ENCODE measurements around the gene AKT1S1. TPM values are rescaled to one million over a fixed set of nuclear protein-coding genes. Genes with fewer than 3 reads are reported as not detected.

AKT1S1 gene
- total RNA-seq, 1 donor from 2014 or later, result 116 TPM

GRCh38 chr19:49882643-49883042, 5.5 kb upstream of the AKT1S1 start:
- peaks cover 7% of the 10 kb centered on the region for H3K4me1 ChIP-seq (ENCODE audit: insufficient read depth, low read length)
- Mint-ChIP-seq H3K4me1 (ENCODE audit: low read depth, unreplicated experiment) (no peaks in the 10 kb centered on the region), H3K27ac (ENCODE audit: unreplicated experiment) (no peak overlapping the region), H3K9me3 (ENCODE audit: unreplicated experiment) (no peaks in the 10 kb centered on the region), H3K36me3 (ENCODE audit: low read depth, unreplicated experiment) (peaks cover 24% of the 10 kb centered on the region), H3K4me3 (ENCODE audit: unreplicated experiment) (no peak overlapping the region), H3K27me3 (ENCODE audit: low read depth, unreplicated experiment) (no peaks in the 10 kb centered on the region)
- peaks cover 6% of the 10 kb centered on the region for H3K9me3 ChIP-seq (ENCODE audit: insufficient read depth, low read depth, low read length)
- no peak overlapping the region for H3K27ac ChIP-seq (ENCODE audit: low read depth, low read length)
- H3K36me3 ChIP-seq (ENCODE audit: insufficient read depth, low read length), result peaks cover 9% of the 10 kb centered on the region
- H3K79me2 ChIP-seq (ENCODE audit: insufficient read depth, low read length), result peaks cover 13% of the 10 kb centered on the region
- H3K4me2 ChIP-seq (ENCODE audit: low read length), result no peak overlapping the region
- no peaks in the 10 kb centered on the region for H3K27me3 ChIP-seq (ENCODE audit: insufficient read depth, low read length)
- peaks cover 5% of the 10 kb centered on the region for H4K20me1 ChIP-seq (ENCODE audit: insufficient read depth, low read length)
- no peak overlapping the region for H2AFZ ChIP-seq (ENCODE audit: low read depth, low read length)
- H3K4me3 ChIP-seq (ENCODE audit: insufficient read depth, low read depth, low read length), result no peak overlapping the region
- FAIRE-seq (no peak), DNase-seq (ENCODE audit: low read depth) (no peak)
- no peak overlapping the region for H3K9ac ChIP-seq (ENCODE audit: low read length)
- no peak for TF ChIP-seq CTCF (IDR thresholded peaks at IDR 0.05; ENCODE audit: insufficient read depth, low read depth, low read length)
- no peak for TF ChIP-seq EZH2 (IDR thresholded peaks at IDR 0.05; ENCODE audit: insufficient read depth, low read length)

- peaks cover 6% of the 10 kb centered on the region for H3K9me3 ChIP-seq (ENCODE audit: insufficient read depth, low read depth, low read length)
- Mint-ChIP-seq H3K27me3 (ENCODE audit: low read depth, unreplicated experiment) (no peaks in the 10 kb centered on the region), H3K4me1 (ENCODE audit: low read depth, unreplicated experiment) (no peaks in the 10 kb centered on the region), H3K9me3 (ENCODE audit: unreplicated experiment) (no peaks in the 10 kb centered on the region), H3K36me3 (ENCODE audit: low read depth, unreplicated experiment) (peaks cover 24% of the 10 kb centered on the region), H3K4me3 (ENCODE audit: unreplicated experiment) (no peak overlapping the region), H3K27ac (ENCODE audit: unreplicated experiment) (no peak overlapping the region)
- no peak overlapping the region for H3K9ac ChIP-seq (ENCODE audit: low read length)
- H3K4me2 ChIP-seq (ENCODE audit: low read length), result no peak overlapping the region
- no peak overlapping the region for H3K4me3 ChIP-seq (ENCODE audit: insufficient read depth, low read depth, low read length)
- H3K27me3 ChIP-seq (ENCODE audit: insufficient read depth, low read length), result no peaks in the 10 kb centered on the region
- no peak overlapping the region for H3K27ac ChIP-seq (ENCODE audit: low read depth, low read length)
- peaks cover 7% of the 10 kb centered on the region for H3K4me1 ChIP-seq (ENCODE audit: insufficient read depth, low read length)
- TF ChIP-seq CTCF (IDR thresholded peaks at IDR 0.05; ENCODE audit: insufficient read depth, low read depth, low read length), result no peak
- no peak for TF ChIP-seq EZH2 (IDR thresholded peaks at IDR 0.05; ENCODE audit: insufficient read depth, low read length)
- peaks cover 9% of the 10 kb centered on the region for H3K36me3 ChIP-seq (ENCODE audit: insufficient read depth, low read length)
- H2AFZ ChIP-seq (ENCODE audit: low read depth, low read length), result no peak overlapping the region
- peaks cover 13% of the 10 kb centered on the region for H3K79me2 ChIP-seq (ENCODE audit: insufficient read depth, low read length)
- DNase-seq (ENCODE audit: low read depth) (no peak), FAIRE-seq (no peak)
- H4K20me1 ChIP-seq (ENCODE audit: insufficient read depth, low read length), result peaks cover 5% of the 10 kb centered on the region
Observed at GRCh38 chr19:49881672-49882394, 4.7 kb upstream of the AKT1S1 start.

DNA sequence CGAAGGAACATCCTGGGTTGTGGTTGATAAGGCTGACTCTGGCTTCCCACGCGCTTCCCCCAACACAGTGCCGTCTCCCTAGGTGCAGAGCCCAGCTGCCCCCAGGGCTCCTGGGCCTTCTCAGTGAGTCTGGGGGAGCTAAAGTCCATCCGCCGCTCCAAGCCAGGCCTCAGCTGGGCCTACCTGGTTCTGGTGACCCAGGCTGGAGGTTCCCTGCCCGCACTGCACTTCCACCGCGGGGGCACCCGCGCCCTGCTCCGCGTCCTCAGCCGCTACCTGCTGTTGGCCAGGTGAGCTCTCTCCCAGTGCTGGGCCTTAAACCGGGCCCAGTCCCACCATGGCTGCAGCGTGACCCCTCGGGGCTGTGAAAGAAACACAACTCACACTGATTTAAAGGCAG, 4.0 kb upstream of the AKT1S1 start:
- FAIRE-seq, result no peak

More for the DNA sequence above, 4.0 kb upstream of the AKT1S1 start:
- peaks cover 9% of the 10 kb centered on the region for H3K36me3 ChIP-seq (ENCODE audit: insufficient read depth, low read length)
- H3K79me2 ChIP-seq (ENCODE audit: insufficient read depth, low read length), result peaks cover 15% of the 10 kb centered on the region
- no peaks in the 10 kb centered on the region for H3K27me3 ChIP-seq (ENCODE audit: insufficient read depth, low read length)
- Mint-ChIP-seq H3K9me3 (ENCODE audit: unreplicated experiment) (no peaks in the 10 kb centered on the region), H3K27me3 (ENCODE audit: low read depth, unreplicated experiment) (no peaks in the 10 kb centered on the region), H3K4me3 (ENCODE audit: unreplicated experiment) (no peak overlapping the region), H3K27ac (ENCODE audit: unreplicated experiment) (no peak overlapping the region), H3K4me1 (ENCODE audit: low read depth, unreplicated experiment) (no peaks in the 10 kb centered on the region), H3K36me3 (ENCODE audit: low read depth, unreplicated experiment) (peaks cover 24% of the 10 kb centered on the region)
- peaks cover 7% of the 10 kb centered on the region for H3K4me1 ChIP-seq (ENCODE audit: insufficient read depth, low read length)
- H3K4me3 ChIP-seq (ENCODE audit: insufficient read depth, low read depth, low read length), result no peak overlapping the region
- H3K4me2 ChIP-seq (ENCODE audit: low read length), result no peak overlapping the region
- no peak overlapping the region for H2AFZ ChIP-seq (ENCODE audit: low read depth, low read length)
- H3K27ac ChIP-seq (ENCODE audit: low read depth, low read length), result no peak overlapping the region
- H3K9me3 ChIP-seq (ENCODE audit: insufficient read depth, low read depth, low read length), result peaks cover 6% of the 10 kb centered on the region
- DNase-seq (ENCODE audit: low read depth), result no peak
- H3K9ac ChIP-seq (ENCODE audit: low read length), result no peak overlapping the region
- no peak for TF ChIP-seq CTCF (IDR thresholded peaks at IDR 0.05; ENCODE audit: insufficient read depth, low read depth, low read length)
- no peak for TF ChIP-seq EZH2 (IDR thresholded peaks at IDR 0.05; ENCODE audit: insufficient read depth, low read length)
- H4K20me1 ChIP-seq (ENCODE audit: insufficient read depth, low read length), result peaks cover 5% of the 10 kb centered on the region
